ENCODE measurements around the gene INSM2. TPM values are rescaled to one million over a fixed set of nuclear protein-coding genes. Genes with fewer than 3 reads are reported as not detected.

The INSM2 gene
- total RNA-seq, 1 experiment from 2014 or later, result 0.38 TPM

DNA sequence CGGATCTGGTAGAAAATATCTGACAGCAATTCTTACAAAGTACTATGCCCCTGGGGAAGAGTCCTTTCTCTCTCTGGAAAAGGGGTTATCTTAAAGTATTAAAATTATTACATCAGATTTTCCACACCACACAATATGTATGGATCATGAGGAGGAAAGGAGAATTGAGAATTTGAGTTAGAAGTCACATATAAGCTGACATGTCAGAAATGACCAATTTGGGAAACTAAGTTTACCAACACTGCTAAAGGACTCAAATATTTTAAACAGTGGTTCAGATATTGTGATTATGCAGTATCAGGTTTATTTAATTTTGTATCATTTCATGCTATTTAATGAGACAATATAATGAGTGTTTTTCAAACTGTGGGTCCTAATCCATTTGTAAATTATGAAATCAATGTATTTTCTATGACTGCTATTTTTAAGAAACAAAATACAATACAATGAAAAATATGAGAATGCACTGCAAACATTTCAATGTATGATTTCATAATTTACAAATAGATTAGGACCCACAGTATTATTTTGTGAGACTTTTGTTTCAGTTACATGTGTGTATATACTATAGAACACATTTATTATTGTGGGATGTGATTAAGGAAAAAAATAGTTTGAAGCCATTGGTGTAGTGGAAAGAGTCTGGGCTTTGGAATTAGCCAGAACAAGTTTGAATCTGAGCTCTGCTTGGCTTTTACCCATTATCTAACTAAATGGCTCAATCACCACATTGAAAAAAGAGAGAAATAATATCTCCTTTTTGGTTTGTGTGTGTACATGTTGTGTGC is 1.8 kb upstream of the INSM2 start:
- no peaks in the 10 kb centered on the region for H3K27me3 ChIP-seq
- DNase-seq, result no peak
- H3K4me3 ChIP-seq, result no peak overlapping the region
- no peaks in the 10 kb centered on the region for H3K36me3 ChIP-seq
- H3K9me3 ChIP-seq (replicated peaks), result no peaks in the 10 kb centered on the region
- H3K4me1 ChIP-seq, result no peaks in the 10 kb centered on the region
- no peak overlapping the region for H3K27ac ChIP-seq

DNA sequence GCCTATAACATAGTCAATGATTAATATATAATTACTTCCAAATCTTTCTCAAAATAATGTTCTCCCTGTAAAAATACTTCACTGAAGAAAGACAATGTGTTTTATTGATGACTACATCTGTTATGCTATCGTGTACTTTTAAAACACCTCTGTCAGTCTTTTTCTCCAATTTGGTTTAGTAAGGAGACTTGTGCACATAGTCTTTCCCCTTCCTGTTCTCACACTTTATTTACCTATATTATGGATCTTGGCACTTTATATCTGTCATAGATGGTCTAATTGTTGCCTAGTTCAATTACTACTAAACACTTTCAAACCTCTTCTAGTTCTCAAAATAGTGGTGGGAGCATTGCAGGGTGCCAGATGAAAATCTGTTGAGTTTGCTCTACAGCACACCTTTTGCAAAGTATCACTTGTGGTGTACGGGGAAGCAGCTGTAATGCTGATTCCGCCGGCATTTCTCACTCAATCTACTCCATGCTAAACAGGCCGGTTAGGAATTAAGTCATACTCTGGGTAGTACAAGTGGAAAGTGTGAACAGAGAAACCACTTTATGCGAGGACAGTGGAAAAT is 1.1 kb upstream of the INSM2 start:
- Histone ChIP-seq H3K4me1 (no peaks in the 10 kb centered on the region), H3K27ac (no peak overlapping the region), H3K27me3 (no peaks in the 10 kb centered on the region), H3K36me3 (no peaks in the 10 kb centered on the region), H3K9me3 (replicated peaks) (no peaks in the 10 kb centered on the region), H3K4me3 (peak overlapping the region; percentile 68)
- no peak for DNase-seq

DNA sequence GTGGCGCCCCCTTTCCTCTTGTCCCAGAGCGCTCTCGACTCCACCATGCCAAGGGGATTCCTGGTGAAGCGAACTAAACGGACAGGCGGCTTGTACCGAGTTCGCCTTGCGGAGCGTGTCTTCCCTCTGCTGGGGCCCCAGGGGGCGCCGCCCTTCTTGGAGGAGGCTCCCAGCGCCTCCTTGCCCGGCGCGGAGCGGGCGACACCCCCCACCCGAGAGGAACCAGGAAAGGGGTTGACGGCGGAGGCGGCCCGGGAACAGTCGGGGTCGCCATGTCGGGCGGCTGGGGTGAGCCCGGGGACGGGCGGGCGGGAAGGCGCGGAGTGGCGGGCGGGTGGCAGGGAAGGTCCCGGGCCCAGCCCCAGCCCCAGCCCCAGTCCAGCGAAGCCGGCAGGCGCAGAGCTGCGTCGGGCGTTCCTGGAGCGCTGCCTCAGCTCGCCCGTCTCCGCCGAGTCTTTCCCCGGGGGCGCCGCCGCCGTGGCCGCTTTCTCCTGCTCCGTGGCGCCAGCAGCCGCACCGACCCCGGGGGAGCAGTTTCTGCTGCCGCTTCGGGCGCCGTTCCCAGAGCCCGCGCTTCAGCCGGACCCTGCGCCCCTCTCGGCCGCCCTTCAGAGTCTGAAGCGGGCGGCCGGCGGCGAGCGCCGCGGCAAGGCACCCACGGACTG is 376 bp downstream of the INSM2 start:
- Histone ChIP-seq H3K4me3 (peak overlapping the region; percentile 68), H3K9me3 (replicated peaks) (no peaks in the 10 kb centered on the region), H3K27me3 (no peaks in the 10 kb centered on the region), H3K27ac (no peak overlapping the region), H3K36me3 (no peaks in the 10 kb centered on the region), H3K4me1 (no peaks in the 10 kb centered on the region)
- DNase-seq, result no peak

DNA sequence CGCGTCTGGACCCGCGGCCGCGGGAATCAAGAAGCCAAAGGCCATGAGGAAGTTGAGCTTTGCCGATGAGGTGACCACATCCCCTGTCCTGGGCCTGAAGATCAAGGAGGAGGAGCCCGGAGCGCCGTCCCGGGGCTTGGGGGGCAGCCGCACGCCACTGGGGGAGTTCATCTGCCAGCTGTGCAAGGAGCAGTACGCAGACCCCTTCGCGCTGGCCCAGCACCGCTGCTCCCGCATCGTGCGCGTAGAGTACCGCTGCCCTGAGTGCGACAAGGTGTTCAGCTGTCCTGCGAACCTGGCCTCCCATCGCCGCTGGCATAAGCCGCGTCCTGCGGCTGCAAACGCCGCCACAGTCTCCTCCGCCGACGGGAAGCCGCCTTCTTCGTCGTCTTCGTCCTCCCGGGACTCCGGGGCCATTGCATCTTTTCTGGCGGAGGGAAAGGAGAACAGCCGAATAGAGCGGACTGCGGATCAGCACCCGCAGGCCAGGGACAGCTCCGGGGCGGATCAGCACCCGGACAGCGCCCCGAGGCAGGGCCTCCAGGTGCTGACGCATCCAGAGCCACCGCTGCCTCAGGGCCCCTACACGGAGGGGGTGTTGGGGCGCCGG is 1.0 kb downstream of the INSM2 start:
- DNase-seq, result peak; percentile 61 to 70
- H3K4me1 ChIP-seq, result no peaks in the 10 kb centered on the region
- H3K36me3 ChIP-seq, result no peaks in the 10 kb centered on the region
- no peak overlapping the region for H3K27ac ChIP-seq
- H3K9me3 ChIP-seq (replicated peaks), result no peaks in the 10 kb centered on the region
- peak overlapping the region; percentile 68 for H3K4me3 ChIP-seq
- H3K27me3 ChIP-seq, result no peaks in the 10 kb centered on the region

DNA sequence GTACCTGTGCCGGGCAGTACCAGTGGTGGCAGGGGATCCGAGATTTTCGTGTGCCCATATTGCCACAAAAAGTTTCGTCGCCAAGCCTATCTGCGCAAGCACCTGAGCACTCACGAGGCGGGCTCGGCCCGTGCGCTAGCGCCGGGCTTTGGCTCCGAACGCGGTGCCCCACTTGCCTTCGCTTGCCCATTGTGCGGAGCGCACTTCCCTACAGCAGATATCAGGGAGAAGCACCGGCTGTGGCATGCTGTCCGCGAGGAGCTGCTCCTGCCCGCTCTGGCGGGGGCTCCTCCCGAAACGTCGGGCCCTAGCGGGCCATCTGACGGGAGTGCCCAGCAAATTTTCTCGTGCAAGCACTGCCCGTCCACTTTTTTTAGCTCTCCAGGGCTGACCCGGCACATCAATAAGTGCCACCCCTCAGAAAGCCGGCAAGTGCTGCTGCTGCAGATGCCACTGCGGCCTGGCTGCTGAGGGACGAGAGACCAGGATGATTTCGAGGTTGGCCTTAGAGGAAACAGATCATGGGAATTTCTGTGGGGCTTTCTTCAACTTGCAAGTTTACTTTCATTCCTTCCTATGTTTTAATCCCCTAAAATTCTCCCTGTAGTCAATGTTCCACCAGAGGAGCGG is 1.6 kb downstream of the INSM2 start:
- H3K27ac ChIP-seq, result no peak overlapping the region
- no peaks in the 10 kb centered on the region for H3K27me3 ChIP-seq
- H3K4me3 ChIP-seq, result no peak overlapping the region
- no peaks in the 10 kb centered on the region for H3K9me3 ChIP-seq (replicated peaks)
- DNase-seq, result no peak
- no peaks in the 10 kb centered on the region for H3K4me1 ChIP-seq
- no peaks in the 10 kb centered on the region for H3K36me3 ChIP-seq

DNA sequence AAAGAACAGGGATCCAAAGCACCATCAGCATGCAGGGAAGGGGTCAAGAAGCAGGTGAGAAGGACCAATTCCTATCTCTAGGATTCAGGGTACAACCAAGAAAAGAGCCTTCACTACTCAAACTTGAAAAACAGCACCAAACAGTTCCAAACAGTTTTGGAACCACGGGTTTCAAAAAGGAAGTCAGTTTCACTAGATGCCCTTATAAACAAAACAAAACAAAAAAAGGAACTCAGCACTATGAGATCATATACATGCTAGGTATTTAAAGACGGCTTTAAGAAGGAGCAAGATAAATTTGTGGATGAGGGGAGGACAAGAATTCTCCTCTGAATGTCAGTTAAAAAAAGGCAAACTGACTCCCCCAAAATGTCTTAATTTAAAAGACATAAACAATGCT is 6.0 kb downstream of the INSM2 start:
- Histone ChIP-seq H3K27ac (no peak overlapping the region), H3K36me3 (no peaks in the 10 kb centered on the region), H3K27me3 (no peaks in the 10 kb centered on the region), H3K9me3 (replicated peaks) (no peaks in the 10 kb centered on the region), H3K4me1 (no peaks in the 10 kb centered on the region), H3K4me3 (no peak overlapping the region)
- DNase-seq, result no peak

DNA sequence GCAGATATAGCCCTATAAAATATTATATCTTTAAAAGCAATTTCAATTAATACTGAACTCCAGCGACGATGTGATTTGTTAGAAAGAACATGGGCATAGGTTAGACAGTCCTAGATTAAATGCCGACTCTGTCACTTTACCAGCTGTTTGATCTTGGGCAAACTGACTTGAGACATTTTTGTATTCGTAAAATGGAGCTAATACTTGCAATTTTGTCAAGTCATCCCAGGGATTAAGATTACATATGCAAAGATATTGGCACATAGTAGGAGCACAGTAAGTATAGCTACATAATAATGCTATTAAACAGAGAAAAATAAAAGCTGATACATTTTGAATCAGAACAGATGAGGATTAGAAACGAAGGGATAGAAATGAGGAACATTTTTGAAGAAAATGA is 9.0 kb downstream of the INSM2 start:
- Histone ChIP-seq H3K9me3 (replicated peaks) (no peaks in the 10 kb centered on the region), H3K4me3 (no peak overlapping the region), H3K36me3 (no peaks in the 10 kb centered on the region), H3K4me1 (no peaks in the 10 kb centered on the region), H3K27ac (no peak overlapping the region), H3K27me3 (no peaks in the 10 kb centered on the region)
- DNase-seq, result no peak

DNA sequence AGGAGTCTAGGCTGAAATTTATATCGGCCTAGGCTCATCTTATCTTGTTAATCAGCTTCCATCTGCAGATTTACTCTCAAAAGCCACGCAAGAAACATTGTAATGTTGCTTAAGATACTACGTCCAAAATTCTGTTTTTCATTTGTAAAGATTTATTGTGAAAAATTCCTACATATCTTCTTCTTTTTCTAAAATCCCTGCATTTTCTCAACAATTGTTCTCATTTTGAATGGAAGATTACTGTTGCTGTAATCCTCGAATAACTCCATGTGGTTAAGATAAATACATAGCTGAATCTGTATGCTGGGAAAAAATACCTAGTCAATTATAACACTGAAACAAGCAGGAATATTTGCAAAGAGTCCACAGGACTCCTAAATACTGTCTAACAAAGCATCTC is 15.6 kb downstream of the INSM2 start:
- no peaks in the 10 kb centered on the region for H3K4me1 ChIP-seq
- H3K4me3 ChIP-seq, result no peak overlapping the region
- H3K27me3 ChIP-seq, result no peaks in the 10 kb centered on the region
- no peak for DNase-seq
- H3K9me3 ChIP-seq (replicated peaks), result no peaks in the 10 kb centered on the region
- no peak overlapping the region for H3K27ac ChIP-seq
- H3K36me3 ChIP-seq, result no peaks in the 10 kb centered on the region

DNA sequence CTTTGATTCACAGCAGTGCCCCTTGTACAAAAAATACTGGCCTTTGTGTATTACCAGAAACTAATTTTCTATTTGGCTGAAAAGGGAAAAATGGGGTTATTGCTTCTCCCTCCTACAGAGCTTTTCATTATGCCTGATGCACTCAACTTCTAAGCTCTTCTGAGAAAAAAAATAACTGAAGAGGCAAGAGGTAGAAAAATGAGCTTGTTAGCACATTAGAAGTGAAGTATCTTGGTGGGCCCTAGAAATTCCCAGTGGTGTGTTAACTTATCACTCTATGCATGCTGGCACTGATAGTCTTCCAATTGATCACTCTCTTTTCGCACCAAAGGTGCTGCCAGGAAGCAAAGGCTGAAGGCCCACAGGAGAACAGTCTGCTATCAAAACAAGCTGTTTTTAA is 17.1 kb downstream of the INSM2 start:
- no peaks in the 10 kb centered on the region for H3K4me1 ChIP-seq
- no peak overlapping the region for H3K4me3 ChIP-seq
- no peaks in the 10 kb centered on the region for H3K9me3 ChIP-seq (replicated peaks)
- H3K27ac ChIP-seq, result no peak overlapping the region
- no peaks in the 10 kb centered on the region for H3K27me3 ChIP-seq
- no peaks in the 10 kb centered on the region for H3K36me3 ChIP-seq
- no peak for DNase-seq

DNA sequence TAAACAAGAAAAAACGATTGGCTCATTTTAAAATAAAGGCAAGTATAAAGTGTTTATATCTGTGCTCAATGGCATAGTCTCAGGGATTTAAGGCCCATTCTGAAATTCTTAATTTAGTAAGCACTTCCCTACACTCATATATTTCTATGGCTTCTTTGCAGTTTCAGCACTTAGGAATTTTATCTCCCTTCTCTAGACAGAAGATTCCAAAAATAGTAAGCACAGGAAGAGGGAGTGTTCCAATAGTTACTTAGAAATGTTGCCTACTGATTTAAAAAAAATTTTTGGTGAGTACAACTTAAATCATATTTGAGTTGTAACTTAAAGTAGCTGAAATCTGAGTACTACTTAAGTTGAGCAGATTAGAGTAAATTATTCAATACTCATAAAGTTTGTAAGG is 19.8 kb downstream of the INSM2 start:
- Histone ChIP-seq H3K27ac (no peak overlapping the region), H3K9me3 (replicated peaks) (no peaks in the 10 kb centered on the region), H3K36me3 (no peaks in the 10 kb centered on the region), H3K4me3 (no peak overlapping the region), H3K27me3 (no peaks in the 10 kb centered on the region), H3K4me1 (peaks cover 8% of the 10 kb centered on the region)
- DNase-seq, result no peak

DNA sequence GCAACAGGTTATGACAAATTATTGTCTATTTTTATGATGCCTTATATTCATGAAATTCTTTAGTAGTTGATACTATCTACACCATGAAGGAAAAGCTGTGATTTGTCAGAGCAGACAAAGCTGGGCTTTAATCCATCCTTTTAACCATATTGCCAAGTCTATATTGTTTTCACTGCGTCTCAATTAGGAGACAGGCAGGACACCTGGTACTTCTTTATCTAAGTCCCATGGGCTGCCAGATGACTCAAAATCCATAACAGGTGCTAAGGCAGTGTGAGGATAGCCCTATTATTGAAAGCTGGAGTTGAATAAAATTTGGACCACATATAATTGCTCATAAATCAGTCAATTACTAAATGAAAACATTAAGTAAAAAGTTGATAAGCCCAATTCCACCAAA is 22.6 kb downstream of the INSM2 start:
- peak; percentile 15 to 53 for DNase-seq
- Histone ChIP-seq H3K36me3 (no peaks in the 10 kb centered on the region), H3K27me3 (no peaks in the 10 kb centered on the region), H3K4me3 (no peak overlapping the region), H3K4me1 (peaks cover 8% of the 10 kb centered on the region), H3K9me3 (replicated peaks) (no peaks in the 10 kb centered on the region), H3K27ac (no peak overlapping the region)

DNA sequence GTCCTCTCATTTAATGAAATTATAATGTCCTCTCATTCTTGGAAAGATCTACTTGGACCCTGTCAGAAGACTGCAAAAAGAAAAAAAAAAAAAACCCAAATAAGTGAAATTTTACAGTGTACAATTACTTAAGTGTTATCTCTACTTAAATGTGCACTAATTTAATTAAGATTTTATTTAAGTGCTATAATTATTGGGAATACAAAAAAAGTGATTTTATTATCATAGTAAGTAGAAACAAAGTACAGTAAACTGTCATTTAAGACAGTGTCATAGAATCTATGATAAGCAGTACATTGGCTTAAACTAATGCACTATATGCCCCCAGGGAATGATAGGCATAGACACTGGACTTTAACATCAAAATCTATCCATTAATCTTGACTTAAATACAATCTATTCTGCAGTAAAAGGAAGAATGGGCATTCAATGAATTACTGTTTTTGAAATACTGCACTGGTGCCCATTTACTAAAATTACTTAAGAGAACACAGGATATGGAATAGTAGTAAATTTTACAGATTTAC is 23.3 kb downstream of the INSM2 start:
- DNase-seq, result no peak
- no peak overlapping the region for H3K27ac ChIP-seq

DNA sequence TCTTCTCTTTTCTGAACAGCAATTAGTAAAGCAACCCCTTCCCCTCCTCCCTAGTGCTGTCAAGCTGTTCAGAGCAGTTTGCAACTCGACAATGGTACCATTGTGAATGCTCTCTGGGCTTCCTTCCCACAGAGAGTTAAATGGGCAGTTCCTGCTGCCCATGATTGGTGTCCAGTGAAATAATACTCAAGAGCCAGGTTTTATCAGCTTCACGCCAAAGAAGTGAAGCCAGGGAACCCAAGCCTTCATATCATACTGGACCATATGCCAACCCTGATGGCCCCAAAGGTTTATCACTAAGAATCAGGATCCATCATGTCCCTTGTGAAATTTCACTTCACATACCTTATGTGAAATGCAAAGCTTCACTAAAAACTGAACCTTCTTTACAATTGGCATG is 24.7 kb downstream of the INSM2 start:
- H3K27me3 ChIP-seq, result no peaks in the 10 kb centered on the region
- H3K36me3 ChIP-seq, result no peaks in the 10 kb centered on the region
- peaks cover 8% of the 10 kb centered on the region for H3K4me1 ChIP-seq
- no peaks in the 10 kb centered on the region for H3K9me3 ChIP-seq (replicated peaks)
- DNase-seq, result peak; percentile 13 to 72
- H3K27ac ChIP-seq, result no peak overlapping the region
- H3K4me3 ChIP-seq, result no peak overlapping the region

More for the DNA sequence above, 23.3 kb downstream of the INSM2 start:
- Histone ChIP-seq H3K27me3 (no peaks in the 10 kb centered on the region), H3K4me1 (peaks cover 8% of the 10 kb centered on the region), H3K36me3 (no peaks in the 10 kb centered on the region), H3K9me3 (replicated peaks) (no peaks in the 10 kb centered on the region), H3K4me3 (no peak overlapping the region)

DNA sequence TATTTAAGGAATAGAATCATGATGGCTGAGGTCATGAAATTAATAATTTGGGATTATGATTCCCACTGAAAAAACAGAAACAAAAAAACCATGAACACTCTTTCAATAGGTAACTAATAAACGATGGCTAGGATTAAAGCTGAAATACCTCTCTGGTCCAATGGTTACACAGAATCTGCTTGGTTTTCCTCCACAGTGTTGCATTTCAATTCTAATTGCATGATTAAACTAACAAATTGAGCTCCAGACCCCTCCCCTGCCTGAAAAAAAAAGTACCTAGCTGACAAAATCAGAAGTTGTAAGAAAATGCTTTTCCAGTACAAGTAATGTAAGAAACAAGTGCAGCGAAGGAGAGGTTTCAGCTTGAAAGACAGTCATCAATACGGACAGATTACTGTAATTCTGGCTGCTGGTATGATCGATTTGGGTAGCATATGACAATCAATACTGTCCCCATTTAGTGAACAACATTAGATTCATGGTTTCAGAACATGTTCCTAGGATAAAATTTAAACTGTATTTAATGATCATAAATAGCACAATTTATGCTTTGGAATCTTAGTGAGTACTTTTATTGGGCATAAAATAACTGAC is 32.0 kb downstream of the INSM2 start:
- no peaks in the 10 kb centered on the region for H3K9me3 ChIP-seq (replicated peaks)
- H3K27ac ChIP-seq, result no peak overlapping the region
- no peaks in the 10 kb centered on the region for H3K36me3 ChIP-seq
- H3K4me1 ChIP-seq, result no peaks in the 10 kb centered on the region
- no peak overlapping the region for H3K4me3 ChIP-seq
- no peak for DNase-seq
- no peaks in the 10 kb centered on the region for H3K27me3 ChIP-seq
